NCI-H524 treated with DMSO at 0.1 percent for 48 hours (cell line): ENCODE results near the gene ATP13A2.
"Not testable (repeated sequence)": the region's sequence is repeated elsewhere in the genome, so short reads cannot be mapped to it uniquely, and the experiment has no call there.

Source experiments
- DNase-seq: peaks from one replicate; lab custom pipeline; 2025; lab: John Stamatoyannopoulos, UW

The ATP13A2 gene

GRCh38 chr1:16961297-16962133 is 50.2 kb downstream of the ATP13A2 start:
- no peak for DNase-seq

DNA sequence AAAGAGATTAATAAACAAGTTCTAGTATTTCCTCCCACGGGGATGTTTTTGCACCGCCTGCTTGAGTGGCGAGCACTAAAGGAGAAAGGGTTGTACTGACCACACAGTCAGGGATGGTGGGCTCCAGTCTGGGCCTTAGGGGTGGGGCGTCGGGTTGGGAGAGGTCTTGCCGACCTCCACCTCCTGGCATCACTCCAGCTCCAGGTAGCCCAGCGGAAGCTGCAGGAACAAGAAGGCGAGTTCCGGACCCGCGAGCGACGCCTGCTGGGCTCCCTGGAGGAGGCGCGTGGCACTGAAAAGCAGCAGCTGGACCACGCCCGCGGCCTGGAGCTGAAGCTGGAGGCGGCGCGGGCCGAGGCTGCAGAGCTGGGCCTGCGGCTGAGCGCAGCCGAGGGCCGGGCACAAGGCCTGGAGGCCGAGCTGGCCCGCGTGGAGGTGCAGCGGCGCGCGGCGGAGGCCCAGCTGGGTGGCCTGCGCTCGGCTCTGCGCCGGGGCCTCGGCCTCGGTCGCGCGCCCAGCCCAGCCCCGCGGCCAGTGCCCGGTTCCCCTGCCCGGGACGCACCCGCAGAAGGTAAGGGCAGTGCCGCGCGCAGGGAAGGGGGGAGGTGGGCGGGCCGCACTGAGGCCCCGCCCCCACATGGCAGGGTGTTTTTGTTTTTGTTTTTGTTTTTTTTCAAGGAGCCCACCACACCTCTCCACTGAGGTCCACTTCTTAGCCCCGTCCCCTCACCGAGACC is 51.0 kb downstream of the ATP13A2 start:
- no peak for DNase-seq

DNA sequence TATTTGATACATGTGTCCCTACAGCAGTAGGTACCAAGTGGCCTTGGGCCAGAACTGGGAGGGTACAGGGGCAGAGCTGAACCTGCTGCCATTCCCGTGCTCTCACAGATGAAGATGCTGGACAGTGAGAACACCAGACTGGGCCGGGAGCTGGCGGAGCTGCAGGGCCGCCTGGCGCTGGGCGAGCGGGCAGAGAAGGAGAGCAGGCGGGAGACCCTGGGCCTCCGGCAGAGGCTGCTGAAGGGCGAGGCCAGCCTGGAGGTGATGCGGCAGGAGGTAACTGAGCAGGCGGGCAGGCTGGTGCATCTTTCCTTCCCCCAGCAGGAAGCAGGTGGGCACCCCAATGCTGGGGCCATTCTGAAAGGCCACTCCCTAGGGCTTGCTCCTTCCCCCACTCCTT is 53.3 kb downstream of the ATP13A2 start:
- DNase-seq: no peak

DNA sequence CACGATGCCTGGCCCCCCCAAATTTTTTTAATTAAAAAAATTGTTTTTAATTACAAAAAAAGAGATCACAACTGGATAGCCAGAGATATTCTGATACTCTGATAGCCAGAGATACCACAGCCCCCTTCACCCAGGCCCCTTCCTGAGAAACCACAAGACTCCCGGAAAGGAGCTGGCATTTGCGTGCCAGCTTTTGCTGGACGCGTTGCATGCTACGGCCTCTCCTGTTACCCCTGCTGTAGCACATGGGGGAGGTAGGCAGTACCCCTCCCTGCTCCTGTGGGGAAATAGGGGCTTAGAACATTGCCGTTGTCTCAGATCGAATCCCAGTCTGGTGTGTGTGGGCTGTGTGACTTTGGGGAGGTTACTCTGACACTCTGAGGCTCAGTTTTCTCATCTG is 54.0 kb downstream of the ATP13A2 start:
- no peak for DNase-seq

GRCh38 chr1:16956775-16957174 is 55.0 kb downstream of the ATP13A2 start:
- DNase-seq: no peak

DNA sequence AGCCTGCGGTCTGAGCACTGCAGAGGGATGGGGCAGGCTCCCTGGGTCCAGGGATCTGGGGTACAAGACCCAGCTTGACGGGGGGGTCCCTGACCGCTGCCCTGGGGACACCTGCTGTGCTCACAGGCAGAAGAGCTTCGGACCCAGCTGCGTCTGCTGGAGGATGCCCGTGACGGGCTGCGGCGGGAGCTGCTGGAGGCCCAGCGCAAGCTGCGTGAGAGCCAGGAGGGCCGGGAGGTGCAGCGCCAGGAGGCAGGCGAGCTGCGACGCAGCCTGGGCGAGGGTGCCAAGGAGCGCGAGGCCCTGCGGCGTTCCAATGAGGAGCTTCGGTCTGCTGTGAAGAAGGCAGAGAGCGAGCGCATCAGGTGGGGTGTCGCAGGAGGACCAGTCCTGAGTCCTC is 56.5 kb downstream of the ATP13A2 start:
- DNase-seq: no peak

- no peak for DNase-seq
Measured at GRCh38 chr1:16954579-16954978, 57.1 kb downstream of the ATP13A2 start.

GRCh38 chr1:16952376-16952775 is 59.4 kb downstream of the ATP13A2 start:
- not testable (repeated sequence) for DNase-seq

GRCh38 chr1:16949026-16949425 is 62.7 kb downstream of the ATP13A2 start:
- not testable (repeated sequence) for DNase-seq

DNA sequence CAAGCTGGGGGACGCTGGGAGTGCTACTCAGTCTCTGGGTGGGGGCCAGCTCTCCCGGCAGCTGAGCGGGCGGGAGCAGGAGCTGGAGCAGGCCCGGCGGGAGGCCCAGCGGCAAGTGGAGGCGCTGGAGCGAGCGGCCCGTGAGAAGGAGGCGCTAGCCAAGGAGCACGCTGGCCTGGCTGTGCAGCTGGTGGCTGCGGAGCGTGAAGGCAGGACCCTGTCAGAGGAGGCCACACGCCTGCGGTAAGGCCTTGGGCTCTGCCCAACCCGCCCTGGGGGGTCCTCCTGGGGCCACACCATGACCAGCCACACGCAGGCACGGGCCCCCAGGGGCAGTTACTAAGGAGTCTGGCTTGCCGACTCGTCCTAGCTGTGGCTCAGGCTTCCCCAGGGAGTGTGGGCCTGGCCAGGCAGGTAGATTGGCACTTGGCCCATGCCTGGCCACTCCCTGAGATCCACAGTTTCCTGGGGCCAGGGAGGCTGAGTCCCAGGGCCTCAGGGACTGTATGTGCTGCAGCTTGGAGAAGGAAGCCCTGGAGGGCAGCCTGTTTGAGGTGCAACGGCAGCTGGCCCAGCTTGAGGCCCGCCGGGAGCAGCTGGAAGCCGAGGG is 63.3 kb downstream of the ATP13A2 start:
- DNase-seq: not testable (repeated sequence)

- DNase-seq: no peak
Measured at GRCh38 chr1:16946646-16947045, 65.1 kb downstream of the ATP13A2 start.

DNA sequence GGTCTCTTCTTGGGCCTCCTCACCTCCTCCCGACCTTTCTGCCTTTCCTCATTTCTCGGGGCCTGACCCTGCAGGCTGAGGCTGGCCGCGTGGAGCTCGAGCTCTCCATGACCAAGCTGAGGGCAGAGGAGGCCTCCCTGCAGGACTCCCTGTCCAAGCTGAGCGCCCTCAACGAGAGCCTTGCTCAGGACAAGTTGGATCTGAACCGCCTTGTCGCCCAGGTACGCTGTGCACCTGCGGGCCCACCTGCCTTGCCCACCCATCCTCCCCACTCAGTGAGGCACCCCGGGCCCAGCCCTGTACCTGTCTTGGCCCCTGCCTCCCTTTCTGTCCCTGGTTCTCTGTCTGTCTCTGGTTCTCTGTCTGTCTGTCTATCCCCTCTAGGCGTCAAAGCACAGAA is 65.5 kb downstream of the ATP13A2 start:
- DNase-seq: not testable (repeated sequence)

DNA sequence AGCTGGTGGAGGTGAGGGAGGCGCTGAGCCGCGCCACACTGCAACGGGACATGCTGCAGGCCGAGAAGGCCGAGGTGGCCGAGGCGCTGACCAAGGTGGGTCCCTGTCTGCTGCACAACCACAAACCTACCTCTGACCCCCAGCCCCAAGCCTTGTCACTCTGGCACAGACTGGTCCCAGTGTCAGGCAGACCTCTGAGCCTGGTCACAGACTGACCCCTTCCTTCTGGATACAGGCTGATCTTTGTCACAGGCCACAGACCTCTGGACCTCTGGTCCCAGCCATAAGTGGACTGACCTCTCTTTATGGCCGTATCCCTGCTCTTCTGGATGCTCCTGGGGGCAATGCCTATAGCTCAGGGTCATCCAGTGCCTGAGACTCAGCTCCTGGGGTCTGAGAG is 66.2 kb downstream of the ATP13A2 start:
- DNase-seq: not testable (repeated sequence)

DNA sequence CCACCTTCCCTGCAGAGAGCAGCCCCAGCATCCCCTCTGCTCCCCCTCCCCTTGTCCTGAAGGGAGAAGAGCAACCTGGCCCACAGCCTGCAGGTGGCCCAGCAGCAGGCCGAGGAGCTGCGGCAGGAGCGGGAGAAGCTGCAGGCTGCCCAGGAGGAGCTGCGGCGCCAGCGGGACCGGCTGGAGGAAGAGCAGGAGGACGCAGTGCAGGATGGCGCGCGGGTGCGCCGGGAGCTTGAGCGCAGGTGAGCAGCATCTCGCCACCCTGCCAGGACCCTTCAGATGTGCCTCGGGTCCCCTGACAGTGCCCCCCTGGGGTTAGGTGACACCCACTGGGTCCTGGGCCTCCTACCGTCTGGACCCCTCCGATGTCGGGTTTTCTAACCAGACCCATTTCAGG is 67.7 kb downstream of the ATP13A2 start:
- no peak for DNase-seq

- DNase-seq: not testable (repeated sequence)
Measured at GRCh38 chr1:16939386-16940180, 72.1 kb downstream of the ATP13A2 start.

GRCh38 chr1:16938351-16939321 is 73.1 kb downstream of the ATP13A2 start:
- DNase-seq: no peak

- DNase-seq: not testable (repeated sequence)
Measured at GRCh38 chr1:16936580-16936979, 75.1 kb downstream of the ATP13A2 start.
